Retina (tissue), 1 donor: Measurements from ENCODE around the gene ANTXR1.
"Not testable (repeated sequence)": the region's sequence is repeated elsewhere in the genome, so short reads cannot be mapped to it uniquely, and the experiment has no call there.

Experiments used
- DNase-seq: peaks from one replicate; pipeline ENCODE4 v3.0.0-alpha.2; 2016

The ANTXR1 gene

GRCh38 chr2:69244882-69245281 lies 231.9 kb downstream of the ANTXR1 start:
- no peak for DNase-seq

DNA sequence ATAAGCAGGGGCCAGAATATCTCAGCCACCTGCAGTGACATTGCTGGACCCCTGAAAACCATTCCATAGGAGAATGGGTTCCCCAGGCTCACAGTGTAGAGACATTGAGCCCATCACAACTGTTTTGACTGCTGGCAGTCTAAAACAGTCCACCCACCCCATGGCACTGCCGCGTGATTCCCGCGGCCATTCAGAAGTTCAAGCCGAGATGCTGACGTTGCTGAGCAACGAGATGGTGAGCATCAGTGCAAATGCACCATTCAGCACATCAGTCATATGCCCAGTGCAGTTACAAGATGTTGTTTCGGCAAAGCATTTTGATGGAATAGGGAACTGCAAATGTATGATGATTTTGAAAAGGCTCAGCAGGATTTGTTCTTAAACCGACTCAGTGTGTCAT lies 234.6 kb downstream of the ANTXR1 start:
- DNase-seq, result no peak

DNA sequence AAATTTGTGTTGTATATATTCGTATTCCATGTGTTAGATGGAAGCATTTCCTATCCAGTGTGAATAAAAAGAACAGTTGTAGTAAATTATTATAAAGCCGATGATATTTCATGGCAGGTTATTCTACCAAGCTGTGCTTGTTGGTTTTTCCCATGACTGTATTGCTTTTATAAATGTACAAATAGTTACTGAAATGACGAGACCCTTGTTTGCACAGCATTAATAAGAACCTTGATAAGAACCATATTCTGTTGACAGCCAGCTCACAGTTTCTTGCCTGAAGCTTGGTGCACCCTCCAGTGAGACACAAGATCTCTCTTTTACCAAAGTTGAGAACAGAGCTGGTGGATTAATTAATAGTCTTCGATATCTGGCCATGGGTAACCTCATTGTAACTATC lies 235.3 kb downstream of the ANTXR1 start:
- no peak for DNase-seq

- no peak for DNase-seq
These were observed 238.0 kb downstream of the ANTXR1 start for GRCh38 chr2:69250981-69251380.

DNA sequence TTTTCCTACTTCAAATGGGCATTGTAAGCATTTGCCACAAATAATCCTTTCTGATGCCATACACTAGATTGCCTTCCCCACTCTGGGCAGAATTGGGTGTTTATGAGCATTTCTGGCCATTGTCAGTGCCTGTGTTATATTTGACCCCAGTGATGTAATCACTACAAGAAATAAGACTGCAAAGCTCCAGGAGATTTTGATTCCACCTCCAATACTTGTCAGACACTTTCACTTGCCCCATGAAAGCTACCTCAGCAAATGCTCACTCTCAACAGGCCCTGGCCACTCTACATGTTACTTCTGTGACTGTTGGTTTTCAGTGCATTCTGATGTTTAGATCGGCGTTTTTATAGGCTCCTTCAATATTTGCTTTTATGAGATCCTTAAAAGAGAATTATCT lies 239.0 kb downstream of the ANTXR1 start:
- no peak for DNase-seq

- no peak for DNase-seq
These were observed 240.1 kb downstream of the ANTXR1 start for GRCh38 chr2:69253112-69253511.

GRCh38 chr2:69253611-69254301 lies 240.8 kb downstream of the ANTXR1 start:
- no peak for DNase-seq

DNA sequence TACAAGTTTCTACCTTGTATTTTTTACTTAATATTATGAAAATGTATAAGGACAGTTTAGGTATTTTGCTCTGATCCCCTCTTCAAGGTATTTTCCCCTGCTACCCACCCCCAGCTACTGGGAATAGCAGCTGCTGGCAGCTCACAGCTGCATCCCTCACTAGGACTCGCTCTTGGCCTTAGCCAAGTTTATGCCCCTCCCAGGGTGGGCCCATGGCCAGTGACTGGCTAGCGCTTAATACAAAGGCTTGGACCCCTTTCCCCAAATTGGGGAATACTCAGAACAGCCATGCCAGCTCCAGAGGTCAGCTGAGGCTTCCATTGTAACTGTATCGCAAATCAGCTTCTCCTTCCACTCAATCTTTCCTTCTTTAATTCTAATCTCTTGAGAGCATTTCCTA lies 242.8 kb downstream of the ANTXR1 start:
- DNase-seq, result no peak

- not testable (repeated sequence) for DNase-seq
These were observed 247.1 kb downstream of the ANTXR1 start for GRCh38 chr2:69259994-69260591.

GRCh38 chr2:69260666-69261065 lies 247.7 kb downstream of the ANTXR1 start:
- DNase-seq, result no peak

DNA sequence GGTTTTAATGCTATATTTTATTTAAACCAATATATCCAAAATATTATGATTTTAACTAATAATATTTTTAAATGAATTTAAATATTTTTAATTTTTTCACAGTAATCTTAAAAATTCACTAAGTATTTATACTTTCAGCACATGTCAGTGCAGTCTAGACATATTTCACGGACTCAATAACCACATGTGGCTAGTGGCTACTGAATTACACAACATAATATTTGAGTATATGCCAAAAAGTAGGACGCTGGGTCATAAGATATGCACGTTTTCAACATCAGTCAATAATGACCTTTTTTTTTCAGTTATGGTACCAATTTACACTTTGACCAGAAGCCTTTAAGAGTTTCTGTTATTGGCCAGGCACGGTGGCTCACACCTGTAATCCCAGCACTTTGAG lies 256.4 kb downstream of the ANTXR1 start:
- DNase-seq, result no peak

GRCh38 chr2:69271831-69272257 lies 258.9 kb downstream of the ANTXR1 start:
- DNase-seq, result no peak

- DNase-seq, result no peak
These were observed 260.0 kb downstream of the ANTXR1 start for GRCh38 chr2:69272803-69273471.

DNA sequence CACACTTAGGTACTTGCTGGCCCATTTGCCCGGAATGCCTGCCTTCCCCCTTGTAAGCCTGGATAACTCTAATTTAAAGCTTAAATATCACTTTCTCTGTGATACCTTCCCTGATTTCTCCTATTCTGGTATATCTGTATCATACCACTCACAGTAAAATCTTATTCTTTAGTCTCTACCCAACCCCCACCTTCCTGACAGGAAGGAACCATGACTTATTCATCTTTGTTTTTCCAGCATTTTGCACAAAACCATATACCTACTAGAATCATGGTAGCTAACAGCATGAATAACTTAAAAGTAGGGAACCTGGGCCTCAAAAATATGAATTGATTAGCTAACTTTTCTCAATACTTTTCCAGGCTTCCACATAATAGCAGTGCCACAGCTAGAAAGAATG lies 262.5 kb downstream of the ANTXR1 start:
- no peak for DNase-seq

- DNase-seq, result no peak
These were observed 265.4 kb downstream of the ANTXR1 start for GRCh38 chr2:69278366-69278765.

GRCh38 chr2:69279211-69279610 lies 266.2 kb downstream of the ANTXR1 start:
- no peak for DNase-seq

DNA sequence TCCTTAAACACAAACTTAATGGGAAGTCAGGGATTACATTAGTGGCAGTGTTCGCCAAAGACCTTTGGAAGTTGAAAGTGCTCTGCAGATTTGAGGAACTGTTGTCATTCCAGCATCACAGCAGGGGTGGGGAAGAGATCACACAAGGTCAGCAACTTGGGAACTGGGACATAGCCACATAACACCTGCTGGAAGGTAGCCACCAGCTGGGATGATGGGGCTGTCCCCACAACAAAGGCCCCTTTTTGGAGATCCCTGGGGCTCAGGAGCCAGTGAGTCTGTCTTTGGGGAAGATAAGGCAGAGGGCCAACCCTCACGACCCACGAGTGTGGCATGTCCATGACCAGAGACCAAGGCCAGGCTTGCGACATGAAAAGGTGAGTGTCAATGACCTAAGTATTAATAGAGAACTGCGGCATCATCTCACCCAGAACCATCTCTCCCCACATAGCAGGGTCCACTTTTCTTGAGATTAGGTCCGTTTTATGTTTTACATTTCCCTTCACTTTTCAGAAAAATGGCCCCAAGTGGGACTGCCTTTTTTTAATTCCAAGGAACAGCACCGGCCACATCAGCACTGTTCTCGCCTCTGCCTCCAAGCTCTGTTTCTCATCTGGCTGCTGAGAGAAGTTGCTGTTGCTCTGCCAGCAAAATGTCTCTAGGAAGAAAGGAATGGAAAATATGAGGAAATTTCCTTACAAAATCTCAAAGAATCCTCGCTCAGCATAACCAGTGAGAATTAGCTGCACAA lies 267.1 kb downstream of the ANTXR1 start:
- no peak for DNase-seq

DNA sequence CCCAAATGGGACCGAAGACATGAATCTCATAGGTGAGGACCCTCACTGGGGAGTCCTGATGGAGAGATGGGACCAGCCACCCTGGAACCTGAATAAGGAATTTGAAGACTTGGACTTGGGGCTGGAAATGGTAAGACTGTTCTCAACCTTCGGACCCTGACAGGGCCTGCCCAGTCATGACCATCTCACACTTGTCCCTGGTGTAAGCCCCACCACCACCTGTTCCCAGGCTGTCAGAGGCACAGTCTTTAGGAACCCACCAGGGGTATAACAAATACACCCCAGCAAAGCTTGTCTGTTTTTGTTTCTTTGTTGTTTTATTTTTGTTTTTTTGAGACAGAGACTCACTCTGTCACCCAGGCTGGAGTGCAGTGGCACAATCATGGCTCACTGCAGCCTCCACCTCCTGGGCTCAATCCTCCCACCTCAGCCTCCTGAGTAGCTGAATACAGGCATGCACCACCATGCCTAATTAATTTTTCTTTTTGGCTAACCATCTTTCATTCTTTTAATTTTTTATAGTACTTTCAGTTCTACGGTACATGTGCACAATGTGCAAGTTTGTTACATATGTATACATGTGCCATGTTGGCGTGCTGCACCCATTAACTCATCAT lies 267.9 kb downstream of the ANTXR1 start:
- no peak for DNase-seq

- no peak for DNase-seq
These were observed 272.5 kb downstream of the ANTXR1 start for GRCh38 chr2:69285379-69285894.

GRCh38 chr2:69287544-69287943 lies 274.6 kb downstream of the ANTXR1 start:
- DNase-seq, result no peak

DNA sequence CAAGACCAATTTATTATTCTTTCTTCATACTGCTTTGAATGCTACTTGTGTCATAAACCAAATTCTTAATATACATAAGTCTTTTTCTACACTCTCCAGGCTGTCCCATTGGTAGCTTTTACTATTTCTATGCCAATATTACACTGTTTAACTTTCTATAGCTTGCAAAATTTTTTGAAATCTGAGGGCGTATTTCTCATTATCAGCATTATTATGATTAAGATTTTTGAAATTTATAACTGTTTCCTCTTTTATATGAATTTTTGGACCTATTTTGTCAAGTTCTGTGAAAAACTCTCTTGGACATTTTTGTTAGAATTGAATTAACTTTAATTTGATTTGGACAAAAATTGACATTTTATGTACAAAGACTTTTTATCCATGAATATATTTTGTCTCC lies 275.4 kb downstream of the ANTXR1 start:
- no peak for DNase-seq

- DNase-seq, result no peak
These were observed 278.1 kb downstream of the ANTXR1 start for GRCh38 chr2:69291004-69291650.
